ENCODE results near the gene ENAH. TPM values are rescaled to one million over a fixed set of nuclear protein-coding genes. Genes with fewer than 3 reads are reported as not detected.

ENAH gene
- total and polyA plus RNA-seq, 2 donors (not counting 1 experiment from before 2014, with no cell fraction given): 1.3 to 1.6 TPM

DNA sequence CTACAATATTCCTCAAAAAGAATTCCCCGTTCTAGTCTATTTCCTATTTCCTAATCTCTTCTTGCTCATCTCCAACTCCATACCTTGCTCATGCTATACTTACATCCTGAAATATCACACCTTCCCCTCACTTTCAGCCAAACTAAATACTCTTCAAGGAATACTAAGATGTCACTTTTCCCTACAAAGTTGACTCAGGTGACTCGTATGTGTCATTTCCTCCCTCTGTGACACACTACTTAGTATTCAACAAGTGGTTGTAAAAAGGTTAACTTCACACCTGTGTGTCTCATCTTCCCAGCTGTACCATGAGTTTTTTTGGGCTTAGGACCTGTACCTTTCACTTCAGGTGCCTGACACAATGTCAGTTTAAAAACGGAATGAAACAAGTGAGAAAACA is 143.2 kb downstream of the ENAH start:
- no peaks in the 10 kb centered on the region for H3K9me3 ChIP-seq (ENCODE audit: control extremely low read depth in 1 of 3, control insufficient read depth in 2 of 3, insufficient read depth in 1 of 3, low read length in 2 of 3)
- Mint-ChIP-seq H3K27me3 (peaks cover 4% of the 10 kb centered on the region), H3K4me3 (no peak overlapping the region), H3K4me1 (no peaks in the 10 kb centered on the region), H3K27ac (no peak overlapping the region), H3K9me3 (ENCODE audit: insufficient read depth) (no peaks in the 10 kb centered on the region)
- TF ChIP-seq EZH2 (IDR thresholded peaks at IDR 0.05; ENCODE audit: borderline replicate concordance, insufficient read depth, low read depth, low read length, poor library complexity, severe bottlenecking): no peak
- TF ChIP-seq, protein P1, sequence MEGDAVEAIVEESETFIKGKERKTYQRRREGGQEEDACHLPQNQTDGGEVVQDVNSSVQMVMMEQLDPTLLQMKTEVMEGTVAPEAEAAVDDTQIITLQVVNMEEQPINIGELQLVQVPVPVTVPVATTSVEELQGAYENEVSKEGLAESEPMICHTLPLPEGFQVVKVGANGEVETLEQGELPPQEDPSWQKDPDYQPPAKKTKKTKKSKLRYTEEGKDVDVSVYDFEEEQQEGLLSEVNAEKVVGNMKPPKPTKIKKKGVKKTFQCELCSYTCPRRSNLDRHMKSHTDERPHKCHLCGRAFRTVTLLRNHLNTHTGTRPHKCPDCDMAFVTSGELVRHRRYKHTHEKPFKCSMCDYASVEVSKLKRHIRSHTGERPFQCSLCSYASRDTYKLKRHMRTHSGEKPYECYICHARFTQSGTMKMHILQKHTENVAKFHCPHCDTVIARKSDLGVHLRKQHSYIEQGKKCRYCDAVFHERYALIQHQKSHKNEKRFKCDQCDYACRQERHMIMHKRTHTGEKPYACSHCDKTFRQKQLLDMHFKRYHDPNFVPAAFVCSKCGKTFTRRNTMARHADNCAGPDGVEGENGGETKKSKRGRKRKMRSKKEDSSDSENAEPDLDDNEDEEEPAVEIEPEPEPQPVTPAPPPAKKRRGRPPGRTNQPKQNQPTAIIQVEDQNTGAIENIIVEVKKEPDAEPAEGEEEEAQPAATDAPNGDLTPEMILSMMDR (IDR thresholded peaks at IDR 0.05): no peak
- no peaks in the 10 kb centered on the region for H3K79me2 ChIP-seq (ENCODE audit: control insufficient read depth, insufficient read depth, low read length)
- no peak overlapping the region for H3K4me2 ChIP-seq (replicated peaks; ENCODE audit: low read depth, low read length, poor library complexity, severe bottlenecking)
- intact Hi-C loops (cut with micrococcal nuclease): no loop called here
- no peak overlapping the region for H3K27ac ChIP-seq (ENCODE audit: low read length in 2 of 2)
- POLR2A ChIA-PET: no interaction called here
- no peaks in the 10 kb centered on the region for H4K20me1 ChIP-seq (ENCODE audit: control insufficient read depth, insufficient read depth, low read length, poor library complexity, severe bottlenecking)
- ATAC-seq (ENCODE audit: low read depth) (no peak), DNase-seq (no peak)
- H3K9ac ChIP-seq (ENCODE audit: low read length): no peak overlapping the region
- no peaks in the 10 kb centered on the region for H3K36me3 ChIP-seq (replicated peaks in 1 of 2; ENCODE audit: control extremely low read depth in 1 of 2, control insufficient read depth in 1 of 2, extremely low read depth in 1 of 2, insufficient read depth in 2 of 2, low read length in 1 of 2)
- H3K27me3 ChIP-seq (replicated peaks in 1 of 4; ENCODE audit: control extremely low read depth in 1 of 4, control insufficient read depth in 3 of 4, insufficient read depth in 4 of 4, low read length in 3 of 4): no peaks in the 10 kb centered on the region
- no peak overlapping the region for H3K4me3 ChIP-seq (ENCODE audit: control extremely low read depth in 1 of 5, extremely low read depth in 1 of 5, insufficient read depth in 1 of 5, low read depth in 2 of 5, low read length in 4 of 5)
- H3K4me1 ChIP-seq (ENCODE audit: control insufficient read depth in 2 of 2, insufficient read depth in 2 of 2, low read length in 2 of 2): no peaks in the 10 kb centered on the region
- CTCF ChIA-PET: no interaction called here
- WGBS (ENCODE audit: insufficient coverage): 70% methylated on average over 2 of the region's 3 CpGs
- H2AFZ ChIP-seq (ENCODE audit: insufficient read depth, low read depth, low read length, poor library complexity, severe bottlenecking): no peak overlapping the region

DNA sequence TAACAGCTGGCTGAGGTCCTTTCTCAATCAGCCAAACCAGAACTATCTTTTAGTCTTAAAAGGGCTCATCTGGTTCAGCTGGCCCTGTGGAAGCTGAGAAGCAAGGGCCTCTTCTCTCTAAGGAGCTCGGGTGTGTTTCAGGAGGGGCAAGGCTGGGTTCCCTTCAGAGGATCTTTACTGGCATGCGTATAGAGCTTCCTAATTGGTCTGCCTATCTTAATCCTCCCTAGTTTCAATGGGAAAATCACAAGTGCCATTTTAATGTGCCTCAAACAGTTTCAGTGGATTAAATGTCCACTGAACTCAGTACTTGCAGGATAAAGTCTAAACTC is 143.6 kb downstream of the ENAH start:
- no peak overlapping the region for H3K27ac ChIP-seq (ENCODE audit: low read length in 2 of 2)
- Mint-ChIP-seq H3K27ac (no peak overlapping the region), H3K4me3 (no peak overlapping the region), H3K9me3 (ENCODE audit: insufficient read depth) (no peaks in the 10 kb centered on the region), H3K27me3 (peaks cover 4% of the 10 kb centered on the region), H3K4me1 (no peaks in the 10 kb centered on the region)
- ChIA-PET CTCF (interaction anchor here (1.1 kb wide), 1 partner anchor 42 kb away, joined by 3 read pairs; no protein-coding TSS in a partner anchor), POLR2A (no interaction called here)
- no peak overlapping the region for H3K4me3 ChIP-seq (ENCODE audit: control extremely low read depth in 1 of 5, extremely low read depth in 1 of 5, insufficient read depth in 1 of 5, low read depth in 2 of 5, low read length in 4 of 5)
- intact Hi-C loops (cut with micrococcal nuclease): no loop called here
- H4K20me1 ChIP-seq (ENCODE audit: control insufficient read depth, insufficient read depth, low read length, poor library complexity, severe bottlenecking): no peaks in the 10 kb centered on the region
- H2AFZ ChIP-seq (ENCODE audit: insufficient read depth, low read depth, low read length, poor library complexity, severe bottlenecking): no peak overlapping the region
- H3K4me2 ChIP-seq (replicated peaks; ENCODE audit: low read depth, low read length, poor library complexity, severe bottlenecking): no peak overlapping the region
- H3K9ac ChIP-seq (ENCODE audit: low read length): no peak overlapping the region
- TF ChIP-seq EZH2 (IDR thresholded peaks at IDR 0.05; ENCODE audit: borderline replicate concordance, insufficient read depth, low read depth, low read length, poor library complexity, severe bottlenecking): no peak
- TF ChIP-seq, protein P1 (IDR thresholded peaks at IDR 0.05): no peak
- H3K36me3 ChIP-seq (replicated peaks in 1 of 2; ENCODE audit: control extremely low read depth in 1 of 2, control insufficient read depth in 1 of 2, extremely low read depth in 1 of 2, insufficient read depth in 2 of 2, low read length in 1 of 2): no peaks in the 10 kb centered on the region
- H3K27me3 ChIP-seq (replicated peaks in 1 of 4; ENCODE audit: control extremely low read depth in 1 of 4, control insufficient read depth in 3 of 4, insufficient read depth in 4 of 4, low read length in 3 of 4): no peaks in the 10 kb centered on the region
- H3K9me3 ChIP-seq (ENCODE audit: control extremely low read depth in 1 of 3, control insufficient read depth in 2 of 3, insufficient read depth in 1 of 3, low read length in 2 of 3): no peaks in the 10 kb centered on the region
- no peaks in the 10 kb centered on the region for H3K4me1 ChIP-seq (ENCODE audit: control insufficient read depth in 2 of 2, insufficient read depth in 2 of 2, low read length in 2 of 2)
- WGBS (ENCODE audit: insufficient coverage): no CpG with 5 or more reads among the region's 2 CpGs
- DNase-seq (no peak), ATAC-seq (ENCODE audit: low read depth) (no peak)
- H3K79me2 ChIP-seq (ENCODE audit: control insufficient read depth, insufficient read depth, low read length): no peaks in the 10 kb centered on the region

Measured in B cell (primary cell).